HFFc6 (cell line): Measurements from ENCODE around the gene CCDC187. TPM values are rescaled to one million over a fixed set of nuclear protein-coding genes. Genes with fewer than 3 reads are reported as not detected.

Source experiments
- DNase-seq: peaks from one replicate; pipeline ENCODE4 v3.0.0-alpha.2; 2018
- H3K27ac Mint-ChIP-seq: 2 replicates; pipeline ENCODE4 v1.8.0; 2020; ENCODE audit warnings: mild to moderate bottlenecking, mixed read lengths
- H3K27me3 Mint-ChIP-seq: 2 replicates; pipeline ENCODE4 v1.8.0; 2021; ENCODE audit warnings: mild to moderate bottlenecking, moderate library complexity, mixed read lengths; ENCODE audit not compliant: insufficient read depth
- H3K36me3 Mint-ChIP-seq: 2 replicates; pipeline ENCODE4 v1.8.0; 2021; ENCODE audit warnings: low read depth, mixed read lengths
- H3K4me1 Mint-ChIP-seq: 2 replicates; pipeline ENCODE4 v1.8.0; 2020; ENCODE audit warnings: low read depth, mixed read lengths
- H3K4me3 Mint-ChIP-seq: 2 replicates; pipeline ENCODE4 v1.8.0; 2020; ENCODE audit warnings: mild to moderate bottlenecking, moderate library complexity, mixed read lengths
- H3K9me3 Mint-ChIP-seq: 2 replicates; pipeline ENCODE4 v1.8.0; 2020; ENCODE audit warnings: mild to moderate bottlenecking, mixed read lengths
- total RNA-seq, 6 experiments: library from RNA; stranded (reverse); fragmentation: NEBNext Ultra II Directional; extraction: Animal tissue kit (Norgen Biotek cat#: 25700); gene quantifications; 2 replicates in 1 of 6; 3 replicates in 5 of 6; pipeline ENCODE4 v1.2.3, GENCODE V29; 2021
- TF ChIP-seq, protein P1 (sequence below): fragments of 200-600 bp; sonication (generic); IDR thresholded peaks from 2 replicates; pipeline ENCODE4 v1.5.0; 2021; ENCODE audit warnings: antibody characterized with exemption, mild to moderate bottlenecking

CCDC187 gene
- total RNA-seq, 6 experiments from 2014 or later, result not detected

GRCh38 chr9:136282272-136282861 is 21.5 kb downstream of the CCDC187 start:
- Mint-ChIP-seq H3K4me3 (no peak overlapping the region), H3K4me1 (no peaks in the 10 kb centered on the region), H3K9me3 (peaks cover 5% of the 10 kb centered on the region; the same call in 1 of the 2 replicates), H3K27me3 (peaks cover 38% of the 10 kb centered on the region), H3K36me3 (no peaks in the 10 kb centered on the region), H3K27ac (no peak overlapping the region)
- DNase-seq, result no peak
- TF ChIP-seq, protein P1, sequence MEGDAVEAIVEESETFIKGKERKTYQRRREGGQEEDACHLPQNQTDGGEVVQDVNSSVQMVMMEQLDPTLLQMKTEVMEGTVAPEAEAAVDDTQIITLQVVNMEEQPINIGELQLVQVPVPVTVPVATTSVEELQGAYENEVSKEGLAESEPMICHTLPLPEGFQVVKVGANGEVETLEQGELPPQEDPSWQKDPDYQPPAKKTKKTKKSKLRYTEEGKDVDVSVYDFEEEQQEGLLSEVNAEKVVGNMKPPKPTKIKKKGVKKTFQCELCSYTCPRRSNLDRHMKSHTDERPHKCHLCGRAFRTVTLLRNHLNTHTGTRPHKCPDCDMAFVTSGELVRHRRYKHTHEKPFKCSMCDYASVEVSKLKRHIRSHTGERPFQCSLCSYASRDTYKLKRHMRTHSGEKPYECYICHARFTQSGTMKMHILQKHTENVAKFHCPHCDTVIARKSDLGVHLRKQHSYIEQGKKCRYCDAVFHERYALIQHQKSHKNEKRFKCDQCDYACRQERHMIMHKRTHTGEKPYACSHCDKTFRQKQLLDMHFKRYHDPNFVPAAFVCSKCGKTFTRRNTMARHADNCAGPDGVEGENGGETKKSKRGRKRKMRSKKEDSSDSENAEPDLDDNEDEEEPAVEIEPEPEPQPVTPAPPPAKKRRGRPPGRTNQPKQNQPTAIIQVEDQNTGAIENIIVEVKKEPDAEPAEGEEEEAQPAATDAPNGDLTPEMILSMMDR, result no peak

DNA sequence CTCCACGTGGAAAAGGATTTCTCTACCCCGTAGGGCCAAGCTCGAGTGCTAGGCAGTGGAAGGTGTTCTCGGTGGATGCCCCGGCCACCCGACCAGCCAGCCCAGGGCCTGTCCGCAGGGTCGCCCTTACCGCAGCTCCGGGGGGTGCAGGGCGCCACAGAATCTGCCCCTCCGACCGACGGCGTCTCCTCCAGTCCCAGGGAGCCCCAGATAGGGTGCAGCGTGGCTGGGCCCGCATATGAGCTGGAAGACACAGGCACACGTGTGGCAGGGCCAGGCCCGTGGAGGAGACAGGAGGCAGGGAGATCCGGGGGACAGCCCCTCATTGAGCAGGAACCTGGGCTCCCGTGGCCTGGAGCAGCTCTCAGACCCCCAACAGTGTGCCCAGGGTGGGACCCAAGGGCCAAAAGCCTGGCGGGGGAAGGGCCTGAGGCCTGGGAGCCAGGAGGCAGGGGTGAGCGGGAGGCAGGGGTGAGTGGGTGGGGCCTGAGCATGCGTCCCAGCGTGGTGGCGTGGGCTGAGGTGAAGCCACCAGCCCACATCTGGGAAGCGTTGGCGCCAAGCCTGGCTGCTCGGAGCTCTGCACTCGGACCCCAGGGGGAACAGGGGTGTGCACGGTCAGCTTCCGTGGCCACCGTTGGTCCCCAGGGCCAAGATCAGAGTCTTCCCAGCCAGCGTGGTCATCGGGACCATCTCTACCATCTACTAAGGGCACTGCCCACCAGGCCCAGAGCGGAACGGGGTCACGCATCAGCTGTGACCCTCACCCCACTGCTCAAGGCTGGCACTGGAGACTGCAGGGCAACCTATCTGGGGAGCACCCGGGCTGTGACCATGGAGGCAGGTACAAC is 22.2 kb downstream of the CCDC187 start:
- TF ChIP-seq, protein P1, result no peak
- peaks cover 33% of the 10 kb centered on the region for H3K27me3 Mint-ChIP-seq
- peaks cover 5% of the 10 kb centered on the region; the same call in 1 of the 2 replicates for H3K9me3 Mint-ChIP-seq
- no peaks in the 10 kb centered on the region for H3K4me1 Mint-ChIP-seq
- no peaks in the 10 kb centered on the region for H3K36me3 Mint-ChIP-seq
- no peak overlapping the region for H3K4me3 Mint-ChIP-seq
- no peak overlapping the region for H3K27ac Mint-ChIP-seq
- DNase-seq, result no peak

DNA sequence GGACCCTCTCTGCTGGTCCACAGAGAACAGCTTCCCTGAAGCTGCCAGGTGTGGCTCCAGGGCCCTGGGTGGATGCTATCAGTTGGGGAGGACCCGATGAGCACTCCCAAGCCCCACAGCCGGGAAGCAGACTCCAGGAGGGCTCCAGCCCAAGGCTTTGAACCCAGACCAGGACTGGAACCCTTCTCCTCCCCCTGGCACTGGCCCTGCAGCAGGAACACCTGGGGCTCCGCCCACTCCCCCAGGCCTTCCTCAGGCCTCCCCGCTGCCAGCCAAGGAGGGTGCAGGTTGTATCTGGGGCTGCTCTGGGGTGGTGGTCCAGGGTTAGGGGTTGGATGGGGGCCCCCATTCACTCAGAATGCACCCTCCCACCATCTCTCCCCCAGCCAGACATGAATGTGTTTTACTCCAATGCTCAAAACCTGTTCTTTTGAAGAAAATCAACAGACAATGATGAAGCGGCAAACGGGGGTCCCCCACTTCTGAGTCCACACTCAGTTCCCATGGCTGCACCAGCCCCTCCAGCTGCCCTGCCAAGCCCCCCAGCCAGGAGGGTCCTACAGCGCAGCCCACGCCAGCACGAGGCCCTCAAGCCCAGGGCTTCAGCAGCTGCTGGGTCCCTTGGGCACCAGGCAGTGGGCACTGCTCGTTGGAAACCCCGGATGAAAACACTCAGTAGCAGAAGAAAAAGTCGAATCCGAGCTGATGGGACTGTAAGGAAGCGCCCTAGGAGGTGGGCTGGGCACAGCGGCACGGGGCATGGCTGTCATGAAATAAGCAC is 23.2 kb downstream of the CCDC187 start:
- TF ChIP-seq, protein P1, result no peak
- no peaks in the 10 kb centered on the region for H3K4me1 Mint-ChIP-seq
- no peak for DNase-seq
- no peaks in the 10 kb centered on the region for H3K36me3 Mint-ChIP-seq
- H3K4me3 Mint-ChIP-seq, result no peak overlapping the region
- H3K9me3 Mint-ChIP-seq, result peaks cover 5% of the 10 kb centered on the region; the same call in 1 of the 2 replicates
- peaks cover 33% of the 10 kb centered on the region for H3K27me3 Mint-ChIP-seq
- no peak overlapping the region for H3K27ac Mint-ChIP-seq

- TF ChIP-seq, protein P1, result no peak
- no peaks in the 10 kb centered on the region for H3K4me1 Mint-ChIP-seq
- DNase-seq, result no peak
- no peak overlapping the region for H3K4me3 Mint-ChIP-seq
- H3K27ac Mint-ChIP-seq, result no peak overlapping the region
- no peaks in the 10 kb centered on the region for H3K36me3 Mint-ChIP-seq
- H3K27me3 Mint-ChIP-seq, result peaks cover 37% of the 10 kb centered on the region
- peaks cover 5% of the 10 kb centered on the region; the same call in 1 of the 2 replicates for H3K9me3 Mint-ChIP-seq
Measured at GRCh38 chr9:136279471-136279870, 24.4 kb downstream of the CCDC187 start.

GRCh38 chr9:136278894-136279293 is 25.0 kb downstream of the CCDC187 start:
- Mint-ChIP-seq H3K4me3 (no peak overlapping the region), H3K4me1 (no peaks in the 10 kb centered on the region), H3K27ac (no peak overlapping the region), H3K36me3 (no peaks in the 10 kb centered on the region), H3K27me3 (peaks cover 37% of the 10 kb centered on the region), H3K9me3 (peaks cover 5% of the 10 kb centered on the region; the same call in 1 of the 2 replicates)
- TF ChIP-seq, protein P1, result no peak
- no peak for DNase-seq
